GM20000 (cell line): ENCODE measurements around the gene KHDRBS2.

ENCODE experiments used
- DNase-seq: peaks from one replicate; pipeline ENCODE4 v3.0.0; 2012; ENCODE audit warnings: low spot score
- CTCF ChIP-seq: IDR thresholded peaks from 2 replicates; pipeline ENCODE4 v1.5.1; 2012; ENCODE audit warnings: mild to moderate bottlenecking, control low read depth; ENCODE audit errors: extremely low read depth, missing control alignments

KHDRBS2 gene

DNA sequence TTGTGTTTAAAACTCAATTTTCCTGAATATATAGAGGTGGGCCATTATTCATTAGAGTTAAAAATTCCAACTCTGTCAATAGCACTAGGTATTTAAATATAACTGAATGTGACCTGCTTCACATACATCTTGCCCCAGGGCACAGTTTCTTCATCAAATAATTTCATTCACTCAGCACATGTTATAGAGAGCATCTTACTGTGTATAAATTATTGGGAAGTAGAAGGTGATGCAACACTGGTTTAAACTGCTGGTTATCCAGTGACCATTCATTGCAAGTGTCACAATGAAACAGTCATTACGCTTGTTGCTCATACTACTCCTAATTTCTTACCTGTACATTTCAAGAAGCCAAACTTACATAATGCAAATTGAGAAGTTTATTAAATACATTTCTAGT is 93.4 kb downstream of the KHDRBS2 start:
- no peak for DNase-seq
- TF ChIP-seq CTCF = no peak

- TF ChIP-seq CTCF = no peak
- DNase-seq = no peak
Measured at GRCh38 chr6:62175195-62175594, 110.8 kb downstream of the KHDRBS2 start.

DNA sequence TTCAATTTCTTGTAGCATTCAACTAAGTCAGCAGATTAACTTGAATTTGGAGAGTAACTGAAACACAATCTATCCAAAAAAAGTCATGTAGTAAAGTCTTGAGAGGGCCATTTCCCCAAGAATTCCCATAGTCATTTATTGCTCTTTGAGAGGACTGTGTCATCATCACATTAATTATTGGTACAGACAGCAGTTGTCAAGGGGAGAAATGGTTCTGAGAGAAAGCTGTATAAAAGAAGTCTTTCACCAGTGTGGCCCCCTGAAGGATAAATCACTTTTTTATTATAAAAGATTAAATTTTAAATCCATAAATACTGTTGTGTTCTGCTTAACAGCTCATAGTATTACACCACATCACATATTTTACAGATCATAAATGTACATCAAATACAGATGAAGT is 111.5 kb downstream of the KHDRBS2 start:
- no peak for TF ChIP-seq CTCF
- DNase-seq = no peak

DNA sequence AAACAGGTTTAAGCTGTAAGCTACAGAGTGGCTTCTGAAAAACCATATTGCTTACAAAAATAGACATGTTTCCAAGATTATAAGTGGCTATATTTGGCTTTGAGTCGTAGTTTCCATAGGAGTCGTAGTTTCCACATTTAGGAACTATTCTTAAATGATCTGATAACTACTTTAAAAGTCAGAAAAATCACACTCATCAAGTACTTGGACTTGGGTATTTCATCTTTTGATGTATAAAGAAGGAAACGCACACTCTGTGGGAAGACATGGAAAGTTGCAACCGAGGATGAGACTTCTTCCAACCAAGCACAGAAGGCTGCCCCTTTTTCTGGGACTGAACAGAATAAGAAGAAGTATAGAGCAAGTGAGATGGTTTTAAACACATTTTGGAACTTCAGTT is 118.3 kb downstream of the KHDRBS2 start:
- DNase-seq = no peak
- no peak for TF ChIP-seq CTCF

GRCh38 chr6:62162858-62163257 is 123.2 kb downstream of the KHDRBS2 start:
- no peak for TF ChIP-seq CTCF

GRCh38 chr6:62152796-62153195 is 133.2 kb downstream of the KHDRBS2 start:
- TF ChIP-seq CTCF = no peak
- DNase-seq = no peak

More at GRCh38 chr6:62162858-62163257, 123.2 kb downstream of the KHDRBS2 start:
- DNase-seq = no peak

DNA sequence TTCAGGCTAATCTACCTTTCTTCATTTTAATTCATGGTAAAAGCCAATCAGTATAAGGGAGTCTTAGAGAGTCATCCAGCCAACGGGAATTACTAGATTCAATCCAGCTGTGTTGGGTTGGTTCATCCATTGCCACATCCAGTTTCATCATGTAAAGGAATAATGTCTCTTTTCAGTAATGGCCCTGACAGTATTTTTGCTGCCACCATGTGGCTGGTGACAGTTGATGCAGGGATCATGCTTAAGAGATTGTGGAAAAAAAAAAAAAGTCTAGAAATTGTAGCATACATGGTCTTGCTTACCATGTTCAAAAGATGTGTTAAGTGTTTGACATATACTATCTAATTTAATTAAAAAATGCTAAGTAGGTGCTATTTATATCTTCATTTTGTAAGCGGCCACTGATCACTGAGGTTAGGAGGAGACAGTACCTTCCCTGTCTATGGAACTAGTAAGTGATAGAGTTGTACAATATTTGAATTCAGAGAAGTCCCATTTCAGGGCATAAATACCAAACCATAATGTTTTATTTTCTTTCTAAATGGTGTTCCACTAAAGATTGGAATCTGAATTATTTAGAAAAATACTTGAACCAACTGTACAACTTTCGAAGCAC is 135.9 kb downstream of the KHDRBS2 start:
- peak; percentile 63 for TF ChIP-seq CTCF
- peak; percentile 20 for DNase-seq
